ENCODE measurements around the gene PIGX. TPM values are rescaled to one million over a fixed set of nuclear protein-coding genes. Genes with fewer than 3 reads are reported as not detected.

Gene PIGX
- total and polyA plus RNA-seq, 2 of the 4 experiments (the other 2 are of a cell fraction) = 9.4 to 14.5 TPM

- ATAC-seq (ENCODE audit: low read depth) (peak; percentile 96), DNase-seq (peak; percentile 79)
- peaks cover 33% of the 10 kb centered on the region for H4K20me1 ChIP-seq (ENCODE audit: insufficient read depth, low read length)
- in situ Hi-C loops (cut with MboI; ENCODE audit: low sequenced_read_pairs) = no loop called here
- peak within 1 kb of the TSS; percentile 11; the same call in 1 of the 2 replicates for H2AK5ac ChIP-seq (ENCODE audit: low read depth, low read length)
- no peaks in the 10 kb centered on the region for H3K27me3 ChIP-seq (ENCODE audit: control insufficient read depth, insufficient read depth, low read length)
- H3K4me3 ChIP-seq (ENCODE audit: insufficient read depth, low read depth, low read length) = peak within 1 kb of the TSS; percentile 86
- TF ChIP-seq MAZ (IDR thresholded peaks at IDR 0.05; ENCODE audit: borderline replicate concordance, low read depth, low read length) (peak; percentile 72), POLR2A (IDR thresholded peaks at IDR 0.05; ENCODE audit: low read depth, low read length) (peak; percentile 73), MXI1 (IDR thresholded peaks at IDR 0.05; ENCODE audit: borderline replicate concordance, low read depth, low read length) (peak; percentile 70; the same call in 1 of the 2 replicates), FOS (IDR thresholded peaks at IDR 0.05; ENCODE audit: low read depth, low read length) (no peak), NFE2L2 (IDR thresholded peaks at IDR 0.05; ENCODE audit: low read depth, low read length) (no peak)
- TF ChIP-seq, protein P1, sequence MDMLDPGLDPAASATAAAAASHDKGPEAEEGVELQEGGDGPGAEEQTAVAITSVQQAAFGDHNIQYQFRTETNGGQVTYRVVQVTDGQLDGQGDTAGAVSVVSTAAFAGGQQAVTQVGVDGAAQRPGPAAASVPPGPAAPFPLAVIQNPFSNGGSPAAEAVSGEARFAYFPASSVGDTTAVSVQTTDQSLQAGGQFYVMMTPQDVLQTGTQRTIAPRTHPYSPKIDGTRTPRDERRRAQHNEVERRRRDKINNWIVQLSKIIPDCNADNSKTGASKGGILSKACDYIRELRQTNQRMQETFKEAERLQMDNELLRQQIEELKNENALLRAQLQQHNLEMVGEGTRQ (IDR thresholded peaks at IDR 0.05; ENCODE audit: low read depth, low read length) = 0 out of 2 replicates have a peak, but pooled peaks have one; percentile 22
- H3K4ac ChIP-seq (ENCODE audit: low read depth, low read length) = peak within 1 kb of the TSS; percentile 86
- peak within 1 kb of the TSS; percentile 78 for H2BK5ac ChIP-seq (ENCODE audit: low read depth, low read length, poor library complexity, severe bottlenecking)
- WGBS, 2 experiments (ENCODE audit: extremely low coverage in 2 of 2, insufficient read length in 1 of 2) = 0% methylated on average over 13 of the region's 86 CpGs; no CpG with 5 or more reads in 1 of the 2 experiments
- H3K56ac ChIP-seq (ENCODE audit: extremely low read depth, insufficient read depth, low read length) = peak within 1 kb of the TSS; percentile 87
- H3K36me3 ChIP-seq (ENCODE audit: control insufficient read depth, insufficient read depth, low read length) = no peaks in the 10 kb centered on the region
- H3K27ac ChIP-seq (ENCODE audit: insufficient read depth, low read length) = peak within 1 kb of the TSS; percentile 91
- H3K4me1 ChIP-seq (ENCODE audit: control insufficient read depth, insufficient read depth, low read length) = peaks cover 1% of the 10 kb centered on the region; the same call in 1 of the 2 replicates
- peak within 1 kb of the TSS; percentile 83 for H2AFZ ChIP-seq (replicated peaks; ENCODE audit: low read length, poor library complexity)
- no peak within 1 kb of the TSS for H2BK15ac ChIP-seq (ENCODE audit: low read depth, low read length)
- ChIA-PET CTCF (interaction anchor here (0.6 kb wide), 1 partner anchor 29 kb away, joined by 5 read pairs; no protein-coding TSS in a partner anchor), POLR2A (ENCODE audit: unreplicated experiment) (no interaction called here)
- H3K79me1 ChIP-seq (ENCODE audit: low read depth in 1 of 2, low read length in 2 of 2) = peaks cover 0 to 20% of the 10 kb centered on the region in 2 experiments; a peak in 2 of 4 replicates
- peak within 1 kb of the TSS; percentile 95 for H3K14ac ChIP-seq (replicated peaks; ENCODE audit: low read depth, low read length)
- no peaks in the 10 kb centered on the region for H3K9me3 ChIP-seq (ENCODE audit: control insufficient read depth, insufficient read depth, low read length)
- H3K23ac ChIP-seq (ENCODE audit: low read depth, low read length) = peak within 1 kb of the TSS; percentile 97
- no peak within 1 kb of the TSS for H2BK20ac ChIP-seq (ENCODE audit: low read depth, low read length)
- H3K9me1 ChIP-seq (ENCODE audit: insufficient read depth, low read length) = no peaks in the 10 kb centered on the region
- dilution Hi-C loops (cut with HindIII; ENCODE audit: low sequenced_read_pairs, unreplicated experiment) = no loop called here
- peak within 1 kb of the TSS; percentile 71 for H2BK120ac ChIP-seq (ENCODE audit: low read depth, low read length)
- H2AK9ac ChIP-seq (replicated peaks; ENCODE audit: low read depth, low read length, poor library complexity) = peak within 1 kb of the TSS; percentile 94
- BruUV-seq (replicated peaks) = no TSS peak
- peak within 1 kb of the TSS; percentile 69 to 76; a peak in 2 of 4 replicates for H4K8ac ChIP-seq (ENCODE audit: low read depth in 2 of 2, low read length in 2 of 2)
- peak within 1 kb of the TSS; percentile 94 for H3K18ac ChIP-seq (ENCODE audit: low read depth, low read length)
- peak within 1 kb of the TSS; percentile 43 for H4K5ac ChIP-seq (ENCODE audit: low read depth, low read length)
- intact Hi-C loops (cut with micrococcal nuclease) = loop anchor here (5.0 kb wide), 3 partner anchors 37 to 202 kb away; partner anchors contain the start of gene NCBP2
- H3K4me2 ChIP-seq (ENCODE audit: low read depth, low read length) = peak within 1 kb of the TSS; percentile 96
- H3K9ac ChIP-seq (ENCODE audit: low read depth, low read length) = peak within 1 kb of the TSS; percentile 97
- H4K91ac ChIP-seq (ENCODE audit: insufficient read depth, low read depth, low read length) = peak within 1 kb of the TSS; percentile 72
These were observed 27.7 kb downstream of the PIGX start, which contains the start of gene PAK2 for GRCh38 chr3:196739671-196740480. Gene PAK2, plus strand, starts transcription at chr3:196739857. Its CDS starts 42,790 bp downstream, at chr3:196782647.
